Suprapubic skin (tissue), 4 donors: ENCODE data around the gene SLC44A4.

ENCODE experiments used
- CTCF ChIP-seq, 2 donors: fragments of 200-600 bp in 1 of 2; fragments of 450-650 bp in 1 of 2; sonication (generic) in 1 of 2; IDR thresholded peaks; one replicate each; pipeline ENCODE4 v1.5.1; 2016 to 2019; ENCODE audit warnings: antibody characterized with exemption in 2 of 2, mild to moderate bottlenecking in 1 of 2, moderate library complexity in 1 of 2
- POLR2A ChIP-seq, 2 donors: fragments of 450-650 bp; IDR thresholded peaks; one replicate each; pipeline ENCODE4 v1.6.1; 2017; ENCODE audit warnings: antibody characterized with exemption in 2 of 2, mild to moderate bottlenecking in 2 of 2, moderate library complexity in 2 of 2
- POLR2AphosphoS5 ChIP-seq, 3 donors: sonication (generic); formaldehyde crosslinking; IDR thresholded peaks; one replicate each; pipeline ENCODE4 v1.6.1; 2017; ENCODE audit warnings: antibody characterized with exemption in 3 of 3

GRCh38 chr6:31842053-31842452, 36.7 kb downstream of the SLC44A4 start:
- TF ChIP-seq CTCF (IDR thresholded peaks at IDR 0.05): no peak
- TF ChIP-seq POLR2AphosphoS5 (IDR thresholded peaks at IDR 0.05): no peak
- TF ChIP-seq POLR2A (IDR thresholded peaks at IDR 0.05): no peak
